GM12878 (cell line): Measurements from ENCODE around the gene GNAT1.

Experiments
- BACH1 ChIP-seq: fragments of 450-650 bp; IDR thresholded peaks from 2 replicates; pipeline ENCODE4 v1.6.1; 2017; ENCODE audit warnings: mild to moderate bottlenecking, borderline replicate concordance
- FOS ChIP-seq: IDR thresholded peaks from 3 replicates; pipeline ENCODE4 v1.6.1; 2011; ENCODE audit warnings: borderline replicate concordance; ENCODE audit not compliant: insufficient read length; ENCODE audit errors: extremely low read depth
- PAX8 ChIP-seq: fragments of 450-650 bp; IDR thresholded peaks from 2 replicates; pipeline ENCODE4 v1.6.1; 2017; ENCODE audit warnings: mild to moderate bottlenecking, moderate library complexity

- TF ChIP-seq PAX8 (no peak), BACH1 (no peak), FOS (no peak)
Observed at GRCh38 chr3:50168388-50168787, 23.0 kb upstream of the GNAT1 start.
